IMR-90 (cell line): ENCODE measurements around the gene RAB23. TPM values are rescaled to one million over a fixed set of nuclear protein-coding genes. Genes with fewer than 3 reads are reported as not detected.

Source experiments
- ATAC-seq: fragments of 200-7000 bp; cut with Tn5 transposase; 2 replicates; pipeline ENCODE4 v1.9.1; 2020; ENCODE audit warnings: low read depth, mild to moderate bottlenecking, moderate library complexity
- BruUV-seq: library from RNA; stranded (reverse); fragments of 400-500 nt; replicated peaks from 2 replicates; lab custom pipeline; 2021; lab: Mats Ljungman, UMichigan
- CTCF ChIA-PET: fragments of 300-600 bp; formaldehyde crosslinking; extraction: SDS; loops from one replicate; lab custom pipeline; 2021; ENCODE audit warnings: antibody characterized with exemption; lab: Yijun Ruan, JAX
- POLR2A ChIA-PET: fragments of 300-600 bp; sonication (Branson Sonifier 250); formaldehyde crosslinking; loops from one replicate; lab custom pipeline; 2022; ENCODE audit warnings: antibody characterized with exemption; ENCODE audit not compliant: unreplicated experiment; lab: Charles Lee
- DNase-seq: peaks from one replicate; pipeline ENCODE4 v3.0.0; 2013
- H2AFZ ChIP-seq: replicated peaks from 2 replicates; pipeline ENCODE3; 2013; ENCODE audit warnings: low read length, mild to moderate bottlenecking; ENCODE audit not compliant: poor library complexity
- H2AK5ac ChIP-seq: 2 replicates; pipeline ENCODE4 v1.6.1; 2013; ENCODE audit warnings: low read depth, low read length, inconsistent platforms
- H2AK9ac ChIP-seq: replicated peaks from 2 replicates; pipeline ENCODE3; 2013; ENCODE audit warnings: mild to moderate bottlenecking, low read depth, low read length, moderate library complexity; ENCODE audit not compliant: poor library complexity
- H2BK120ac ChIP-seq: 2 replicates; pipeline ENCODE4 v1.6.1; 2013; ENCODE audit warnings: low read depth, low read length, inconsistent platforms
- H2BK15ac ChIP-seq: 3 replicates; pipeline ENCODE4 v1.6.1; 2013; ENCODE audit warnings: low read depth, low read length, inconsistent platforms
- H2BK20ac ChIP-seq: 2 replicates; pipeline ENCODE4 v1.6.1; 2013; ENCODE audit warnings: low read depth, mild to moderate bottlenecking, inconsistent platforms, low read length, moderate library complexity
- H2BK5ac ChIP-seq: 2 replicates; pipeline ENCODE4 v1.6.1; 2013; ENCODE audit warnings: mild to moderate bottlenecking, low read depth, low read length, inconsistent platforms; ENCODE audit not compliant: poor library complexity, severe bottlenecking
- H3K14ac ChIP-seq: replicated peaks from 2 replicates; pipeline ENCODE4 v1.6.1; 2013; ENCODE audit warnings: low read depth, low read length, inconsistent platforms
- H3K18ac ChIP-seq: 2 replicates; pipeline ENCODE4 v1.6.1; 2013; ENCODE audit warnings: low read depth, low read length, control low read depth
- H3K23ac ChIP-seq: 2 replicates; pipeline ENCODE4 v1.6.1; 2013; ENCODE audit warnings: low read depth, low read length, inconsistent platforms
- H3K27ac ChIP-seq: 2 replicates; pipeline ENCODE4 v1.5.1; 2013; ENCODE audit warnings: mild to moderate bottlenecking, control low read depth, low read length; ENCODE audit not compliant: insufficient read depth
- H3K27me3 ChIP-seq: 2 replicates; pipeline ENCODE4 v1.6.1; 2013; ENCODE audit warnings: low read length; ENCODE audit not compliant: control insufficient read depth, insufficient read depth
- H3K36me3 ChIP-seq: 2 replicates; pipeline ENCODE4 v1.6.1; 2013; ENCODE audit warnings: low read length, mixed read lengths; ENCODE audit not compliant: control insufficient read depth, insufficient read depth
- H3K4ac ChIP-seq: 2 replicates; pipeline ENCODE4 v1.6.1; 2013; ENCODE audit warnings: low read depth, low read length, inconsistent platforms
- H3K4me1 ChIP-seq: 2 replicates; pipeline ENCODE4 v1.6.1; 2013; ENCODE audit warnings: low read length, mixed read lengths; ENCODE audit not compliant: control insufficient read depth, insufficient read depth
- H3K4me2 ChIP-seq: 2 replicates; pipeline ENCODE4 v1.6.1; 2013; ENCODE audit warnings: low read depth, mild to moderate bottlenecking, control low read depth, low read length, moderate library complexity
- H3K4me3 ChIP-seq: 2 replicates; pipeline ENCODE4 v1.5.1; 2013; ENCODE audit warnings: low read depth, mild to moderate bottlenecking, control low read depth, low read length, moderate library complexity; ENCODE audit not compliant: insufficient read depth
- H3K56ac ChIP-seq: 2 replicates; pipeline ENCODE4 v1.6.1; 2013; ENCODE audit warnings: low read length, inconsistent platforms; ENCODE audit not compliant: insufficient read depth; ENCODE audit errors: extremely low read depth
- H3K79me1 ChIP-seq, 2 experiments: 2 replicates each; pipeline ENCODE4 v1.6.1; 2013; ENCODE audit warnings: low read length in 2 of 2, inconsistent platforms in 1 of 2, low read depth in 1 of 2
- H3K9ac ChIP-seq: 2 replicates; pipeline ENCODE4 v1.6.1; 2013; ENCODE audit warnings: low read depth, low read length, control low read depth
- H3K9me1 ChIP-seq: 2 replicates; pipeline ENCODE4 v1.6.1; 2013; ENCODE audit warnings: low read length, inconsistent platforms; ENCODE audit not compliant: insufficient read depth
- H3K9me3 ChIP-seq: 2 replicates; pipeline ENCODE4 v1.6.1; 2013; ENCODE audit warnings: low read length; ENCODE audit not compliant: control insufficient read depth, insufficient read depth
- H4K20me1 ChIP-seq: 2 replicates; pipeline ENCODE4 v1.6.1; 2013; ENCODE audit warnings: low read length, inconsistent platforms; ENCODE audit not compliant: insufficient read depth
- H4K5ac ChIP-seq: 2 replicates; pipeline ENCODE4 v1.6.1; 2013; ENCODE audit warnings: mild to moderate bottlenecking, low read depth, low read length, control low read depth
- H4K8ac ChIP-seq, 2 experiments: 2 replicates each; pipeline ENCODE4 v1.6.1; 2013; ENCODE audit warnings: low read depth in 2 of 2, low read length in 2 of 2, control low read depth in 1 of 2, inconsistent platforms in 1 of 2
- H4K91ac ChIP-seq: 2 replicates; pipeline ENCODE4 v1.6.1; 2013; ENCODE audit warnings: low read depth, low read length, inconsistent platforms; ENCODE audit not compliant: insufficient read depth
- ELK1 ChIP-seq: fragments of 150-350 bp; IDR thresholded peaks from 2 replicates; pipeline ENCODE4 v1.6.1; 2016; ENCODE audit warnings: low read depth, mild to moderate bottlenecking, low read length, moderate library complexity, borderline replicate concordance
- FOS ChIP-seq: fragments of 150-350 bp; IDR thresholded peaks from 2 replicates; pipeline ENCODE4 v1.6.1; 2016; ENCODE audit warnings: low read depth, low read length
- MAFK ChIP-seq: IDR thresholded peaks from 2 replicates; pipeline ENCODE4 v1.6.1; 2012; ENCODE audit warnings: low read depth, low read length, improper control_type of control experiment
- WGBS, 2 experiments: methylation state at CpG; one replicate each; pipeline versions ENCODE4 v1.1.5 to v1.1.7; 2013; ENCODE audit warnings: missing lambda C conversion rate in 2 of 2; ENCODE audit not compliant: insufficient read length in 1 of 2; ENCODE audit errors: extremely low coverage in 2 of 2; 5-methylcytosine and 5-hydroxymethylcytosine counted together
- dilution Hi-C: fragments of 300-500 bp; cut with HindIII; formaldehyde crosslinking; loops from one replicate; pipeline ENCODE4 v1.14.3; 2018; ENCODE audit warnings: low sequenced_read_pairs; ENCODE audit not compliant: unreplicated experiment
- in situ Hi-C: fragments of 300-500 bp; cut with MboI; formaldehyde crosslinking; loops from 3 replicates; pipeline ENCODE4 v1.14.3; 2019; ENCODE audit warnings: low sequenced_read_pairs, inconsistent platforms, mixed read lengths
- intact Hi-C: fragments of 100-400 bp; cut with micrococcal nuclease; formaldehyde crosslinking; loops from 2 replicates; pipeline ENCODE4 v1.10.0; 2022
- polyA plus RNA-seq, 3 experiments: library from polyadenylated mRNA; depleted of rRNA; stranded (reverse); fragments of >200 nt; gene quantifications; 2 replicates each; pipeline ENCODE4 v1.2.3, GENCODE V29; 2012; ENCODE audit warnings: low replicate concordance in 1 of 3
- total RNA-seq: library from RNA; depleted of rRNA; stranded (reverse); fragments of >200 nt; gene quantifications from 2 replicates; pipeline ENCODE4 v1.2.3, GENCODE V29; 2012

Gene RAB23
- total and polyA plus RNA-seq, 2 of the 4 experiments (the other 2 are of a cell fraction): 10.8 to 13.3 TPM

GRCh38 chr6:57217270-57217669 is 4.8 kb downstream of the RAB23 start:
- Histone ChIP-seq H2BK15ac (no peak overlapping the region), H2BK120ac (no peak overlapping the region), H2AK9ac (no peak overlapping the region), H2BK5ac (no peak overlapping the region), H3K4me1 (peaks cover 6% of the 10 kb centered on the region), H3K9me3 (0 out of 2 replicates have a peak, but pooled peaks cover 1% of the 10 kb centered on the region), H3K4me2 (no peak overlapping the region), H4K8ac (no peak overlapping the region), H2AK5ac (no peak overlapping the region), H3K27ac (no peak overlapping the region), H3K27me3 (no peaks in the 10 kb centered on the region), H3K56ac (no peak overlapping the region), H3K23ac (no peak overlapping the region), H3K4me3 (no peak overlapping the region), H3K9ac (no peak overlapping the region), H4K20me1 (peaks cover 37% of the 10 kb centered on the region), H2AFZ (no peak overlapping the region), H3K36me3 (peaks cover 3% of the 10 kb centered on the region), H3K4ac (no peak overlapping the region), H3K18ac (no peak overlapping the region), H3K79me1 (peaks cover 0 to 62% of the 10 kb centered on the region in 2 experiments; a peak in 2 of 4 replicates), H4K5ac (no peak overlapping the region), H3K9me1 (peaks cover 6% of the 10 kb centered on the region; the same call in 1 of the 2 replicates), H3K14ac (0 out of 2 replicates have a peak overlapping the region, but pooled peaks have one; percentile 8), H4K91ac (no peak overlapping the region), H2BK20ac (no peak overlapping the region)
- 100% methylated on average over 5 of the region's 11 CpGs; no CpG with 5 or more reads in 1 of the 2 experiments for WGBS, 2 experiments
- in situ Hi-C loops (no loop called here), dilution Hi-C loops (no loop called here), intact Hi-C loops (no loop called here)
- ChIA-PET CTCF (interaction anchor here (0.6 kb wide), 2 partner anchors 51 to 1743 kb away, joined by 5 read pairs; no protein-coding TSS in a partner anchor), POLR2A (no interaction called here)
- no peak for ATAC-seq
- no peak for TF ChIP-seq ELK1
- no peak for TF ChIP-seq FOS
- TF ChIP-seq MAFK: no peak
- BruUV-seq: no TSS peak
- no peak for DNase-seq
